ENCODE results near the gene KNDC1.

GRCh38 chr10:133179128-133179520 is 19.1 kb downstream of the KNDC1 start:
- TF ChIP-seq CTCF (IDR thresholded peaks at IDR 0.05): no peak
- TF ChIP-seq POLR2A (IDR thresholded peaks at IDR 0.05; ENCODE audit: low read depth): no peak
- no peak for TF ChIP-seq EP300 (IDR thresholded peaks at IDR 0.05)
- TF ChIP-seq POLR2AphosphoS5 (IDR thresholded peaks at IDR 0.05): no peak

Data from esophagus muscularis mucosa (tissue), 4 donors.